Liver (tissue), 3 donors: Measurements from ENCODE around the gene CACNA1E.
"Not testable (repeated sequence)": the region's sequence is repeated elsewhere in the genome, so short reads cannot be mapped to it uniquely, and the experiment has no call there.

Source experiments
- CTCF ChIP-seq: fragments of 150-350 bp; IDR thresholded peaks from 2 replicates; pipeline ENCODE4 v1.5.1; 2017; ENCODE audit warnings: improper control_type of control experiment, low read depth, low read length; ENCODE audit not compliant: missing input control
- JUND ChIP-seq, 2 donors: IDR thresholded peaks; 2 replicates each; pipeline ENCODE4 v1.6.1; 2016; ENCODE audit warnings: antibody characterized with exemption in 2 of 2
- MAX ChIP-seq: IDR thresholded peaks from 2 replicates; pipeline ENCODE4 v1.6.1; 2016; ENCODE audit warnings: antibody characterized with exemption
- RAD21 ChIP-seq, 2 donors: IDR thresholded peaks; 2 replicates each; pipeline ENCODE4 v1.6.1; 2016; ENCODE audit warnings: antibody characterized with exemption in 2 of 2, mild to moderate bottlenecking in 2 of 2
- REST ChIP-seq: IDR thresholded peaks from 2 replicates; pipeline ENCODE4 v1.6.1; 2016; ENCODE audit warnings: antibody characterized with exemption, mild to moderate bottlenecking
- TAF1 ChIP-seq: conservative IDR thresholded peaks from 2 replicates; pipeline ENCODE4 v1.6.1; 2016; ENCODE audit warnings: antibody characterized with exemption, mild to moderate bottlenecking
- YY1 ChIP-seq: IDR thresholded peaks from 2 replicates; pipeline ENCODE4 v1.6.1; 2016; ENCODE audit warnings: antibody characterized with exemption, mild to moderate bottlenecking
- donor health status: healthy.
- donor health status: healthy.

- TF ChIP-seq CTCF; REST; RAD21 (IDR thresholded peaks at IDR 0.05); JUND (IDR thresholded peaks at IDR 0.05); MAX; TAF1; YY1: not testable (repeated sequence)
These were observed 349.0 kb downstream of the CACNA1E start for GRCh38 chr1:181832173-181832880.
